Amniotic epithelial cell (primary cell): ENCODE measurements around the gene PIGQ.

Source experiments
- DNase-seq: peaks from one replicate; pipeline ENCODE4 v3.0.0-alpha.2; 2010; ENCODE audit warnings: low read depth

PIGQ gene

GRCh38 chr16:628321-629061 is 58.7 kb downstream of the PIGQ start:
- DNase-seq = no peak

GRCh38 chr16:629185-629832 is 59.5 kb downstream of the PIGQ start:
- DNase-seq = no peak

DNA sequence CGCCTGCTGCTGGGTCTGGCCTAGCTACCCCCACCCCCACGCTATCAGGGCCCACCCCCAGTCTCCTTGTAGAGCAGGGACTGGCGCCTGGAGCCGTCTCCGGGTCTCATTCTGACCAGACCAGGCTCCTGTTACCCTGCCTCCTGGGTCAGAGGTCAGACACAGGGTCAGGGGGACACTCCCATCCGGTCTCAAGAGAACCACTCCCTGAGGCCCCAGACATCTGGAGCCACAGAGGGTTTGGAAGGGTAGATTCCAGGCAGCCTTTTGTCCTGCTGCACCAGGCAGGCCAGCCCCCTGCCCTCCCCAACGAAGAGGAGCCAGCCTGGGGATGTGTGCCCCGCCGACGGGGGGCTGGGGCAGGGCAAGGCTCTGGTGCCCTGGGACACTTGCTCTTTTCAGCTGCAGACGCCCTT is 60.1 kb downstream of the PIGQ start:
- DNase-seq = no peak

- no peak for DNase-seq
Measured at GRCh38 chr16:630249-630814, 60.6 kb downstream of the PIGQ start.

- no peak for DNase-seq
Measured at GRCh38 chr16:630815-631405, 61.1 kb downstream of the PIGQ start, which contains the start of gene WFIKKN1. Gene WFIKKN1, plus strand, starts transcription at chr16:630985. Its CDS starts 269 bp downstream, at chr16:631254.

DNA sequence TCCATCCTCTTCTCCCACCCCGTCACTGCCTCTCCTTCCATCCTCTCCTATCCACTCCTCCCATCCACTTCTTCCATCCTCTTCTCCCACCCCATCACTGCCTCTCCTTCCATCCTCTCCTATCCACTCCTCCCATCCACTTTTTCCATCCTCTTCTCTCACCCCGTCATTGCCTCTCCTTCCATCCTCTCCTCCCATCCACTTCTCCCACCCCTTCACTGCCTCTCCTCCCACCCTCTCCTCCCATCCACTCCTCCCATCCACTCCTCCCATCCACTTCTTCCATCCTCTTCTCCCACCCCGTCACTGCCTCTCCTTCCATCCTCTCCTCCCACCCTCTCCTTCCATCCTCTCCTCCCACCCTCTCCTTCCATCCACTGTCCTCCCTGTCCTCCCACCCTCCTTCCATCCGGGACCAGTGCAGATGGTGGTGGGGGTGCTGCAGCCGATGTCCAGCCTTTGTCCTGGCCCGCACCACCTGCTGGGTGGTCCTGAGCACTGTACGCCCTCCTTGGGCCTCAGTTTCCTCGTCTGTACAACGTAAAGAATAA is 62.1 kb downstream of the PIGQ start:
- no peak for DNase-seq

DNA sequence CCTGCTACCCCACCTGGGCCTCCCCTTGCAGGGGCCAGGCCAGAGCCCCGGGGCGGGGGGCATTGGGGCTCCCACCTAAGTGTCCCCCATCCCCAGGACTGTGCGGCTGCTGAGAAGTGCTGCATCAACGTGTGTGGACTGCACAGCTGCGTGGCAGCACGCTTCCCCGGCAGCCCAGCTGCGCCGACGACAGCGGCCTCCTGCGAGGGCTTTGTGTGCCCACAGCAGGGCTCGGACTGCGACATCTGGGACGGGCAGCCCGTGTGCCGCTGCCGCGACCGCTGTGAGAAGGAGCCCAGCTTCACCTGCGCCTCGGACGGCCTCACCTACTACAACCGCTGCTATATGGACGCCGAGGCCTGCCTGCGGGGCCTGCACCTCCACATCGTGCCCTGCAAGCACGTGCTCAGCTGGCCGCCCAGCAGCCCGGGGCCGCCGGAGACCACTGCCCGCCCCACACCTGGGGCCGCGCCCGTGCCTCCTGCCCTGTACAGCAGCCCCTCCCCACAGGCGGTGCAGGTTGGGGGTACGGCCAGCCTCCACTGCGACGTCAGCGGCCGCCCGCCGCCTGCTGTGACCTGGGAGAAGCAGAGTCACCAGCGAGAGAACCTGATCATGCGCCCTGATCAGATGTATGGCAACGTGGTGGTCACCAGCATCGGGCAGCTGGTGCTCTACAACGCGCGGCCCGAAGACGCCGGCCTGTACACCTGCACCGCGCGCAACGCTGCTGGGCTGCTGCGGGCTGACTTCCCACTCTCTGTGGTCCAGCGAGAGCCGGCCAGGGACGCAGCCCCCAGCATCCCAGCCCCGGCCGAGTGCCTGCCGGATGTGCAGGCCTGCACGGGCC is 62.9 kb downstream of the PIGQ start:
- DNase-seq = no peak

DNA sequence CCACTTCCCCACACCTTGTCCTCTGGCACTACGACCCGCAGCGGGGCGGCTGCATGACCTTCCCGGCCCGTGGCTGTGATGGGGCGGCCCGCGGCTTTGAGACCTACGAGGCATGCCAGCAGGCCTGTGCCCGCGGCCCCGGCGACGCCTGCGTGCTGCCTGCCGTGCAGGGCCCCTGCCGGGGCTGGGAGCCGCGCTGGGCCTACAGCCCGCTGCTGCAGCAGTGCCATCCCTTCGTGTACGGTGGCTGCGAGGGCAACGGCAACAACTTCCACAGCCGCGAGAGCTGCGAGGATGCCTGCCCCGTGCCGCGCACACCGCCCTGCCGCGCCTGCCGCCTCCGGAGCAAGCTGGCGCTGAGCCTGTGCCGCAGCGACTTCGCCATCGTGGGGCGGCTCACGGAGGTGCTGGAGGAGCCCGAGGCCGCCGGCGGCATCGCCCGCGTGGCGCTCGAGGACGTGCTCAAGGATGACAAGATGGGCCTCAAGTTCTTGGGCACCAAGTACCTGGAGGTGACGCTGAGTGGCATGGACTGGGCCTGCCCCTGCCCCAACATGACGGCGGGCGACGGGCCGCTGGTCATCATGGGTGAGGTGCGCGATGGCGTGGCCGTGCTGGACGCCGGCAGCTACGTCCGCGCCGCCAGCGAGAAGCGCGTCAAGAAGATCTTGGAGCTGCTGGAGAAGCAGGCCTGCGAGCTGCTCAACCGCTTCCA is 63.7 kb downstream of the PIGQ start:
- no peak for DNase-seq
